Measurements from ENCODE around the gene NIT1.

Gene NIT1

GRCh38 chr1:161072751-161073449 is 45.0 kb upstream of the NIT1 start:
- DNase-seq (ENCODE audit: low spot score), result no peak
- no peak for TF ChIP-seq CTCF (IDR thresholded peaks at IDR 0.05; ENCODE audit: extremely low read depth, insufficient read depth, missing control alignments)
- in situ Hi-C loops (cut with MboI; ENCODE audit: low pct_unique_long_range_greater_than_20kb, low sequenced_read_pairs, unreplicated experiment), result no loop called here

- in situ Hi-C loops (cut with MboI; ENCODE audit: low pct_unique_long_range_greater_than_20kb, low sequenced_read_pairs, unreplicated experiment), result no loop called here
- TF ChIP-seq CTCF (IDR thresholded peaks at IDR 0.05; ENCODE audit: extremely low read depth, insufficient read depth, missing control alignments), result no peak
- no peak for DNase-seq (ENCODE audit: low spot score)
Observed at GRCh38 chr1:161073474-161074121, 44.3 kb upstream of the NIT1 start.

- no peak for DNase-seq (ENCODE audit: low spot score)
- in situ Hi-C loops (cut with MboI; ENCODE audit: low pct_unique_long_range_greater_than_20kb, low sequenced_read_pairs, unreplicated experiment), result no loop called here
- no peak for TF ChIP-seq CTCF (IDR thresholded peaks at IDR 0.05; ENCODE audit: extremely low read depth, insufficient read depth, missing control alignments)
Observed at GRCh38 chr1:161074676-161075368, 43.1 kb upstream of the NIT1 start.

- no peak for DNase-seq (ENCODE audit: low spot score)
- in situ Hi-C loops (cut with MboI; ENCODE audit: low pct_unique_long_range_greater_than_20kb, low sequenced_read_pairs, unreplicated experiment), result no loop called here
- no peak for TF ChIP-seq CTCF (IDR thresholded peaks at IDR 0.05; ENCODE audit: extremely low read depth, insufficient read depth, missing control alignments)
Observed at GRCh38 chr1:161076410-161076809, 41.5 kb upstream of the NIT1 start.

GRCh38 chr1:161077426-161077825 is 40.5 kb upstream of the NIT1 start:
- TF ChIP-seq CTCF (IDR thresholded peaks at IDR 0.05; ENCODE audit: extremely low read depth, insufficient read depth, missing control alignments), result no peak
- DNase-seq (ENCODE audit: low spot score), result no peak
- in situ Hi-C loops (cut with MboI; ENCODE audit: low pct_unique_long_range_greater_than_20kb, low sequenced_read_pairs, unreplicated experiment), result no loop called here

GRCh38 chr1:161079436-161080110 is 38.3 kb upstream of the NIT1 start:
- in situ Hi-C loops (cut with MboI; ENCODE audit: low pct_unique_long_range_greater_than_20kb, low sequenced_read_pairs, unreplicated experiment), result no loop called here
- no peak for TF ChIP-seq CTCF (IDR thresholded peaks at IDR 0.05; ENCODE audit: extremely low read depth, insufficient read depth, missing control alignments)

More at GRCh38 chr1:161079436-161080110, 38.3 kb upstream of the NIT1 start:
- no peak for DNase-seq (ENCODE audit: low spot score)

Measured in GM13977 (cell line).